Stimulated activated CD8-positive, alpha-beta memory T cell treated with anti-CD3 and anti-CD28 coated beads, Interleukin-12 subunit alpha, Interleukin-12 subunit beta, amount 100 ng/mL, for 4 hours (primary cell): ENCODE measurements around the gene GPR61.

Source experiments
- DNase-seq: peaks from one replicate; pipeline ENCODE4 v3.0.0-alpha.2; 2020; ENCODE audit warnings: low read depth

GPR61 gene

DNA sequence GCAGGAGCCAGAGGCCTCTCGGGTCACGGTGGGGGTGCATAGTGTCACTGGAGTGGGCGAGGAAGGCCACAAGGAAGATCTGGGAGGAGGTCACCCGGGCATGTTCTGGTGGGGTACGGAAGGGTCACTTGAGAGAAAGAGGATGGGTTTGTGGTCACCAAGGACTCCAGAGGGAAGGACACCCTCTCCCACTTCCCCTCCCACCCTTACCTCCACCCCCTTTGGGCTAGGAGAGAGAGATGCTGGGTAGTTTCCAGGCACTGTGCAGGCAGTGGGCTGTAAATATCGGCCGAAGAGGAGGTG is 30.8 kb upstream of the GPR61 start:
- DNase-seq = no peak

DNA sequence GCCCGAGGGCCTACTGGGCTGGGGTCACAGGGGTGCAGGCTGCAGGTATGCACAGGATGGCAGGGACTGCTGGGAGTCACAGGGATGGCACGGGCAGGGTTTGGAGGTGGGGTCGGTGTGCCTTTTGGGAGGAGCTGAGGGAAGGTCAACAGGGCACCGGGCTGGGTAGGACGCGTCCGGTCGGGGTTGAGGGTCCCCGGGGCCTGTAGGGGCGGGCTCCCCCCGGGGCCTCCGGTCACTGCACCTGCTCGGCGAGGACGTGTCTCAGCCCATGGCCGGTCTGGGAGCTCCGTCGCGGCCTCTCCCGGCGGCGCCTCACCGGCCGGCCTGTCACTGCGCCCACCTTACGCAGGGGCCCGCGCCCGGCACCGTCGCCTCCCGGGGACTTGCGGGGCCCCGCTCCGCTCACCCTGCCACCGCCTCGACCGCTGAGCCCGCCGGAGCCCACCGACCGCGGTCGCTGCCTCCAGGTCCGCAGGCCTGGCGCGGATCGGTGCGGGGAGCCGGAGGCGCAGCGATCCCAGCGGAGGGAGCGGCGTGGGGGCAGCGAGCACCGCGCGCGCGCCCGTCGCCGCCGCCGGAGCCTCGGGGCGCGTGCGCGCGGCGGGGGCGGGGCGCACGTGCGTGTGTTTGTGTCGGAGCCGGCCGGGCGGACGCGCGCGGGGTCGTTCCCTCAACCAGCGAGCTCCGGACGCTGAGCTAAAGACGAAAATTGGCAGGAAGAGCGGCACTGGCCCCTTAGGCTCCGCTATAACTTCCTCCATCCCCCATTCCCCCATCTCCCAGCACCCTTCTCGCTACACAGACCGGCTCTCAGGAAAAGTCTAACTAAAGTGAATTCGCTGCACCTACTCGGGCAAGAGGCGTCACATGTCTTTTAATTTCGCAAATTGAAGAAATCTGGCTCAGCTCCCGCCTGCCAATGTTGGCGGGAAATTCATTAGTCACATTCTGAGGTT is 30.2 kb upstream of the GPR61 start, which contains the start of gene AMIGO1:
AMIGO1 (minus strand) TSS at position 552 of the 959 bp plus-strand sequence. CDS start 815 bp downstream, outside the sequence.
- peak; percentile 50 for DNase-seq

DNA sequence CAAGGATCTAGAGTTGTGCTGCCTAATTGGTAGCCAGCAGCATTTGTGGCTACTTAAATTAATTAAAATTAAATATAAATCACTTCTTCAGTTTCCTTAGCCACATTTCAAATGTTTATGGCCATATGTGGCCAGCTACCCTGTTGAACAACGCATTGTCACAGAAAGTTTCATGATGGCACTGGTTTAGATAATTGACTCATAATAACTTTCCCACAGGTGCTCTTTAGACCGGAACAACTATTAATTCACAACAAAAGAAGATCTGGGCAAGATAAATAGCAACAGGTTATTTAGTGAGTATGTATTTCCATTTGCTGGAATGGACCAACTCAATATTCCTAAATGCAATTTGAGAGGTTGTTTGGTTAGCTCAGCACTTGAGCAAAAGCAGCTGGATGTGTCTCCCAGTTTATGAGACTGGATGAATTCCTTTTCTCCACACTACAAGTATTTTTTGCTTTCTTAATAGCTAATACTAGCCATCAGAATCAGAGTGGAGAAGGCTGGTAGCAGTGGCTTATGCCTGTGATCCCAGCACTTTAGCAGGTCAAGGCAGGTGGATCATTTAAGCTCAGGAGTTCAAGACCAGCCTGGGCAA is 26.5 kb upstream of the GPR61 start:
- DNase-seq = no peak

DNA sequence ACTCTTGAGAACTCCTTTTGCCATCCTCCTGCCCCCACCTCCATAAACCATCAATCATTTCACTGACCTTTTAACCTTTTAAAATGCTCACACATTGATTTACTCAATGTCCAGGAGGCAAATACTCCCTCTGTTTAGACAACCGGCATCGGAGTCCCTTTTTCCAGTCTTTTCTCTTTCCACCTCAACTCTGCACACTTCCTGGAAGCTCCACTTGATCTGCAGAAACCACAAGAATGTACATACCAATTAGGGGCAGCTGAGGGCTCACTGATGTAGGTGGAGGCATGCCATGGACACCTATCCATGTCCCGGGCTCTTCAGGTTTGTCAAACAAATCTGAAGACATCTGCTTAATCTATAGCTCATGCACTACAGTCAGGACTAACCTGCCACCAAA is 24.8 kb upstream of the GPR61 start:
- DNase-seq = no peak

DNA sequence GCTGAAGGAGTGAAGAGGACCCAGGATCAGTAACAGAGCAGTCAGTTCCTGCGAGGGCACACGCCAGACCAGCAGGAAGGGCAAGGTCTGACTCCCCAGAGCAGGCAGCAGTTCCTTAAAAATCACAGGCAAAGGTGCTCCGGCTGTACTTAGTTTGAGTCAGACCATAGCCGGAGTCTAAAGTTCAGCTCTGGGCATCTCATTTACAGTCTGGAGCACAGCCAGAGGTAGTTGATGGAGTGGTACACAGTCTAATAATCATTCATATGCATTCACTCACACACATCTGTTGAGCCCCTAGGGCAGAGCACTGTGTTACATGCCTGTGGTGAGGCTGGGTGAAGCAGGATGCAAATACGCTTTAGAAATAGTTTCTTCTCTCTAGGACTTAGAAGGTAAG is 22.8 kb upstream of the GPR61 start:
- no peak for DNase-seq

DNA sequence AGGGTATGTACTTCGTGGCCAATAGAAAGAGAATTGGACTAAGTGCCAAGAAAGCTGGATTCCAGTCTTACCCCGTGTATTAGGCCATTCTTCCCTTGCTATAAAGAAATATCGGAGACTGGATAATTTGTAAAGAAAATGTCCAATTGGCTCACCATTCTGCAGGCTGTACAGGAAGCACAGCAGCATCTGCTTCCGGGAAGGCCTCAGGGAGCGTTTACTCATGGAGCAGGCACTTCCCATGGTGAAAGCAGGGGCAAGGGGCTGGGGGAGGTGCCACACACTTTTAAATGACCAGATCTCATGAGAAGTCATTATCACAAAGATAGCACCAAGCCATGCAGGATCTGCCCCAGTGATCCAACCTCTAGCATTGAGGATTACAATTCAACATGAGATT is 22.3 kb upstream of the GPR61 start:
- no peak for DNase-seq

DNA sequence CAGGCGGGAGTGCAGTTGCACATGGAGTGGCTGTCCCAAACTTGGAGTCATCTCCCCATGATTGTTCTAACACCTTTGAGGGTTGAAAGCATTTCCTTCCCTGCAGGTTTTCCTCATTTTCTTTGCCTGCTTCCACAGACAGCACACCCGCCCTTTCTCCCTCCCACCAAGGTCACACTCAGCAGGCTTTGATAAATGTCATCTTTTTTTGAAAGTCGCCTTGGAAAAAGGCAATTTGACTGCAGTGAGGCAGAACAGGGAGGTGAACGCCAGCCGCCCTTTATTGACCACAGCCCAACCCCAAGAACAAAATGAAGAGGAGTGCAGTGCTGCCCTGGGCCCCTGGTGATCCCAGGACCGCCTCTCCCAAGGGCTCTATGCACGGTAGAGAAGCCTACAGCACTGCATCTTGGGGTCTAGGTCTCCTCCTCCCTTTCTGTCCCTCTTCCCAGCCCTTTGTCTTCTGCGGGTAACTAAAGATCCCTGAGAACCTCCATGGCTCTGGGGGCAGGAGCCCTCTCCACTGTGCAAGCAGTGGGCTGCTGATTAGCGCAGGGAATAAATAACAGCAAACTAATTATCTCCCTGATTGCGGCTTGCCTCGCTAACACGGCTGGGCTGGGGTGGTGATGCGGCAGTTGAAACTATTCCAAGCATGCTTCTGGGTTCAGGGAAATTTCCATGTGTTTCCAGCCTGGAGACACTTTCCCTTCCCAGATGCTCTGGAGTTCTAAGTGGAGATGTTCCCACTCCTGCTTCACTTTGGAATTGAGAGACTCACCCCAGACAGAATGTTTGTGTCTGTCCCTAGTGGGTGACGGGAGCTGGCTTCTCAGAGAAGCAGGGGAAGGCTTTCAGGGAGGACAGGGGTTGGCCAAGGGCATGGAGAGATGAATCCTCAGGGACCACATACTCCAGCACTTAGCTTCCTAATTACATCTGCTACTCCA is 18.4 kb upstream of the GPR61 start:
- DNase-seq = no peak

DNA sequence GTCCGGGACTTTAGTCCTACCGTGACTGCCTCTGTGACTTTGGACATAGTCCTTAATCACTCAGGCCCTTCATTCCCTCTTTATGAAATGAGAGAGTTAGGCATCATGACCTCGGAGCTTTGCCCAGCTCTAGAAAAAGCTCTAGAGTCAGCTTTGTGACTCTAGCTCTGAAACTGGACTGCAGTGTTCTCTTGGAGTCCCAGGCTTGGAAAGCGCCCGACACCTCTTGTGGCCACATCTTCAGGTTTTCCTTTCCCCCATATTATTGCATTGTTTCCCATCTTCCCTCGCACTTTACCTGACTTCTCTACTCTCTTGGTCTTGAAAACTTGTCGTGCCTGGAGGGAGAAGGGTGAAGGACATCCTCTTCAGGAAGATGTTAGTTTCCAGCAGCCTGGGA is 17.6 kb upstream of the GPR61 start:
- DNase-seq = no peak

DNA sequence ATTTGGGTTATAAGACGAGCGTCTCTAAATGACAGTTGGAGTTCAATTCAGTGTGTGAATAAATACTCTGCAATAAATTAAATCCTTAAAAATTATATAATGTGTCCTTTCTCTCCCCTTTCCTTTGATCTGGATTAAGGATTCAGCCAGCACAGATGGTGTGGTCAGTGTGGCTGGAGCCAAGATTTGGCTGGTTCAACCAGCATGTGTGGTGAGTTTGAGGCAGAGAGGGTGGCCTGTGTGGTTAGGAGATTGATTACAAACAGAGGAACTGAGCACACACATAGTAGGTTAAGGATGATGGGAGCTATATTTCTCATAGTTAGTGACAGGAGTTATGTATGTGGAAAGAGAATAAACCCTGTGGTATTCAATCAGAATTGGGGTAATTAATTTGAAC is 16.0 kb upstream of the GPR61 start:
- no peak for DNase-seq

DNA sequence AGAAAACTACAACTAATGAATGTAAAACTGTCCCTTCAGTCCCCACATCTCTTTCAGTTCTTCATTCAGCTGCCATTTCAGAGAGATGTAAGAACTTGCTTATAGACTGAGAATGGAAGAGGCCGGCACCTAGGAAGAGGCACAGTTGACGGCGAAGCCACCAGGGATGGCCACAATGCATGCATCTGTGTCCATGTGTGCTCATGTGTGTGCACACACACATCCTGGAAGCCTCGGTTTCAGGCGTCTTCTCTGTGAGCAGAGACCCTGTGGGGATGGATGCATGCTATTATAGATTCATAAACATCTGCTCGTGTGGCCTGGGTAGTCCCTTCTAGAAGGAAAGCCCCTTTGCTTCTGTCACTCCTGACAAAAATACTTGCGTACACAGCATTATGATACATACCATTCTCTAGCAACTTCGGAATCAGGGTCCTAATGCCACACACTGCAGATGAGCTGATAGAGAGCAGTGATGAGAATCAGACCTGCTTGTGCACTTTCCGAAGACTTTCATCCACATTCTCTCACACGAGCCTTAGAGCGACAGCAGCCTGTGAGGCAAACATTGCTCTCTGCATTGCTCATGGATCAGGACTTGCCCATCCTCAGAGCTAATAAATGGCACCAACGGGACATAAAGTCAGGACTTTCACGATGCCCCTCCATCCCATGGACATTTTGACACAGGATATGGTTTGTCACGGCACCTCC is 12.4 kb upstream of the GPR61 start:
- no peak for DNase-seq

DNA sequence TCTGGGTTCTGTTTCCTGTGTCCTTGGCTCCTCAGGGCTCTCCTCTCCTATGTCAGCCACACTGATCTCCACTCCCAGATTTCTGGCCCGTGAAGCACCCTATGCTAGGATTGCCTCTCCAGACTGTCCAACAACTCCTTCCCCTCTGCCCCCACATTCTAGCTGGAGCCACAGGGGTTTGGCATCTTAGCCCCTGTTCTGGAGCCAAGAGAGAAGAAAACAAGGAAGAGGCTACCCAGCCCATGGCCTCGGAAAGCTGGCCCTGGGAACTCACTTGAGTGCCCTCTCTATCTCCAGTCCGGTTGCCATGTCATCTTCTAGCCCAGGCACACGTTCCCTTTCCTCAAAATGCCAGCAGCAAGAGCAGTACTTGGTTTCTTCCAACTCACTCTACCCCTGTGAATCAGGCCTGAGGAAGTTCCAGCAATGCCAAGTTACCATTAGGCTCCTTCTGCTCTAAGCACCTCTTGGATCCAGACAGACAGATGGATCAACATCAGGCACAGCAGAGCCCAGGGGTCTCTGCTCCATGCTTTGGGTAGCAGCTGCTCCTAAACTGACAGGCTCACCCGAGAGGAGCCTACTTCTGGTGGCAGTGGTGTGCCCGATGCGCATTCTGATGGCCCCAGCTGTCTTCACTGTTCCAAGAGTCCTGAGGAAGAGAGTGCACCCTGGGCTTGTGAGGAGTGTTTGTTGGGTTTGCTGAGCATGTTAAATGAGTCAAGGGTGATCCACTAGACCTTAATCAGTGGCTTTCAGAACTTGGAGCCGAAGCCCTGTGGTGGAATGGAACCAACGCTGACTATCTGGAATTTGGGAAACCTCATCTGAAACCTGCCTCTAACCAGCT is 11.6 kb upstream of the GPR61 start:
- DNase-seq = no peak

DNA sequence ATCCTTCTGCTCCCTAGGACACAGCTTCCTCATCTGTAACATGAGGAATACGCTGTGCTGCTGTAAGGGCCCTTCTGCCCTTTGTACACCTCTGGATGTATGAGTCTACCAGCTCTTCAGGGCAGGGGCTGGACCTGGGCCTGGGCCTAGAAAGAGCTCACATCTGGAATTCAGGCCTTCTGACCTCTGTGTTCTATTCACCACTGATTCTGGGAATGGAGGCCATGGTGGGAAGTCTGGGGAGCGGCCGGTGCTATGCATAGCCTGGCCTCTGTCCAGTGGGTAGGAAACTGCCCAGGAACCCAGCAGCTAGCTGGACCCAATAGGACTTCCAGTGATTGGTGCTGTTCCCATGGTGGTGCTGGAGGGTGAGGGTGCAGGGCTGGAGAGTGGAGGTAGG is 11.0 kb upstream of the GPR61 start:
- DNase-seq = no peak

DNA sequence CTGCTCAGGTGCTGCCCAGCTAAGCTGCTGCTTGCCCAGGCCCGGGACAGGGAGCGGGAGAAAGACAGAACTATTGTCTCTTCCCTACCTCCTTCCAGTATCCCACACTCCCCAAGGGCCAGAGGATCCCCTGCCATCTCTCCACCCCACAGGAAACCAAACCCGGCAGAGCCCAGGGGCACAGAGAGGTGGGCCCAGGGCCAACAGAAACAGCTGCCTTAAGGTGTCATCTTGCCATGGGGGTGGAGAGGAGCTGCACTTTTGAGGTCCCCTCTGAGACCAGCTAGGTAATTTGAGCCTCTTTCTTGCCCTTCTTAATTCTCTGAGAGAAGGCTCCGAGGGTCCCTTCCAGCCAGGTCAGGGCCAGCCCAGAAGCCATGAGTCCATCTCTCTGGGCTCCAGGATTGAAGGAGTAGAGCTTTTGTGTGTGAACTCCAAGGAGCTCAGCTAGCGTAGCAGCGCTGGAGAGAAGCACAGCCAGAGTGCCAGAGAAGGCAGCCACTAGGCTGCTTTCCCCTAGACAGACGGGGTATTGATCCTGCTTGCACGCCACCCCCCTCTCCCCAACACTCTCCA is 9.7 kb upstream of the GPR61 start:
- no peak for DNase-seq

DNA sequence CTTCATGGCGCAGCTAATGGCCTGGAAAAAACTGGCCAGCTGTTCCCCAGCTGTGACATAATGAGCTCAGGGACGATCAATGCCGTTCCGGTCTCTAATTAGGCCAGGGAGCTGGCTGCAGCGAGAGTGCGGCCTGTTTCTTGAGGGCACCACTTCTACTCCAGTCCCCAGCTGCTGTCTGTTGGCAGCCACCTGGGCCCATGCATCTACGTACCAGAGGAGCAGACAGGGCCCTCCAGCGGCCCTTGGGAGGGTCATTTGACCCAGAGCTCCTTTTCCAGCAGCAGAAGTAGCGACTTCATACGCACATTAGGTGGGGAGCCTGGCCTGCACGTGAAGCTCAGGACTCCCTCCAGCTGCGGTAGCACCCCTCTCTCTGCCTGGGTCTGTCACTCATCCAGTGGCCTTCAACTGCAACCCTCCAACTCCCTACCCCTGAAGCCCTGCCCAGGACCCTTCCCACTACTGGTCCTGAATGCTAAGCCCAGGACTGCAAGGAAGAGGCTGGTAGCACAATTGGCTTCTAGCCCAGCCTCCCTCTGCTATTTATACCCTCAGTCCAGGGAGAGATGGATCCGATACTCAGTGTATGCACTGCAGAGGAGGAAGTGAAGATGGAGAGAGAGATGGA is 9.1 kb upstream of the GPR61 start:
- DNase-seq = no peak

DNA sequence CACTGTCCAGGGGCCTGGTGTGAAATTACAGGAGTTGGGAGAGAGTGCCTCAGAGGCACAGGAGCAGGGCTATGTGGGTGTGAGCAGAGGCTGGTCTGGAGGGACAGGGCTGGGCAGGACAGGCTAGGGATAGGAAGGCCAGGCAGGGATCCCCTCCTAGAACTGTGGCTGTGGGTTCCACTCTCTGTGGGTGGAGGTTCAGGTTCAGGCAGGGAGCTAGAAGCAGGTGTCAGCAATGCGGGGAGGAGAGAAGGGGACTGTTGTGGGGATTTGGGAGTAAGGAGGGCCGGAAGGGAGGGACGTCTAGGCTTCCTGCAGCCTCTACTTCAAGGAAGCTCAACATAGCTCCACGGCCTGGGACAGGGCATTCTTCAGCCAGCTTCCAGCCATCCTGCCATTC is 8.3 kb upstream of the GPR61 start:
- DNase-seq = no peak

DNA sequence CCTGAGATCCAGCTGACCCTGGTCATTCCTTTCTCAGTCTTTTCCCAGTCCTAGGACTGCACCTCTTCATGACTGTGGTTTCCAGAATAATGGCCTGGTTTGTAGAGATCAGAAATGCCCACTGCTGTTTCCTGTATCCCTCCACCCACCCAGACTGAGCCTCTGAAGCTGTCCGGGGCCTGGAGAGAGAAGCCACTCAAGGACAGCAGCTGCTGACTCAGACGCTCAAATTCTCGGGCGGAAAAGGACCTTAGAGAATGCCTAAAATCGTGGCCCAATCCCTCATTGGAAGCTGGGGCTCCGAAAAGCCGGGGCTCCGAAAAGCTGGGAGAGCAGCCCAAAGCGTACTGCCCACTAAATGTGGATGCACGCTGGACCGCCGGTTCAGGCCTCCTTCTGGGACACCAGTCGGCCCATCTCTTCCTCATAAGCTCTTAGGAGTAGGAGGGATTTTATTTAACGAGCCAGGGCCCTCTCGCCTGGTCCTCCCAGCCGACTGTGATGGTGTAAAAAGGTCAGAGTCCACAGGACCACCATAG is 7.8 kb upstream of the GPR61 start:
- DNase-seq = no peak

DNA sequence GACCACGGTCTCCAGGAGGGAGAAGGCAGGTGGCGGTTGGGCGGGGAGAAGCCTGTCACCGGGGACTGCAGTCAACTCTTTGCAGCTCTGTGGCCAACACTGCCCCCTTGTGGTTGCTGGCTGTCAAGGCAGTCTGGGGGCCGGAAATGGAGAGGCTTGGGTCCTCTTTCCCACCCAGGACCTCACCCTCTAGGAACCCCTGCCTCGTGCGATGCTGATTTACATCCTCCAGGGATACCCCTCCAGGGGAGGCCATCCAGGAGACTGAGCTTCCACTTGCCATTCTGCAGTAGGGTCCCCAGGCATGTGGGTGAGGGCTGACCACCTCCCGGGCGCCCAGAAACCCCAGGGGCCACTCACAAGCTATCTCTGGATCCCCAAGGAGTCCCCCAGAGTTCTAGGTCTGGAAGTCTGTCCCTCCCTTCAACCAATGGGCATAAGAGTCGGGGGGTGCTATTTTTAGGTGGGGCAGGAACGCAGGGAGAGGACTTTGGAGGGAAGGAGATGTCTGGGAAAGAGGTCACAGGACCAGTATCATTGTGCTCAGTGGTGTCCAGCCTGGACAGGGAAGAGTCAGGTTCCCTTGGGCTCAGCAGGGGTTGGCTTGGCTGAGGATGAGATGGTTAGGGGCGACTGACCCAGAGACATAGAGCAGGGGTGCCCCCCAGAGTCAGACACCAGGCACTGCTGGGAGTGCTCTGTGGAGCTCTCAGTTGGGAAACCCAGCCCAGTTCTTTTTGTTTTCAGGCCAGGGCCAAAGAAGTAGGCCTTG is 7.1 kb upstream of the GPR61 start:
- peak; percentile 77 for DNase-seq

DNA sequence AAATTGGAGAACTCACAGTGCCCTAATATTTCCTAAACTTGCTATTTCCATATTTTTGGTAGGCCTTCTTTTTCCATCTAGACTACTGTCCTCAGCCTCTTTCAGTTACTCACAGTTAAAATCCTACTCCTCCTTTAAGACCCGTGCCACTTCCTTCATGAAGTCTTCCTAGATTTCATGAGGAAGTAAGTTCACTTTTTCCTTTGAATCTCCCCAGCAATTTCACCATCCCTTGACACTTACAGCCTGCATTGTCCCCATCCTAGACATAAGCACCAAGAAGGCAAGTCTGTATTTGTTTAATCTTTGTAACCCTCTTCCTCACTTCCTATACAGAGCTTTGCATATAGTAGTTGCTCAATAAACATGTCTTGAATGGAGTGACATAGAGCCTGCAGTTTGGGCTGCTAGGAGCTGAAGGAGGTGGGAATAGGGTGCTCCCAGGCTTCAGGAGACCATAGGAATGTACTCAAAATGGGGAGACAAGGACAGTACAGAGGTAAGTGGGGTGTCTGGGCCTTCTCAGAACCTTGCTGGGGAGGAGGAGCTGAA is 5.3 kb upstream of the GPR61 start:
- no peak for DNase-seq

DNA sequence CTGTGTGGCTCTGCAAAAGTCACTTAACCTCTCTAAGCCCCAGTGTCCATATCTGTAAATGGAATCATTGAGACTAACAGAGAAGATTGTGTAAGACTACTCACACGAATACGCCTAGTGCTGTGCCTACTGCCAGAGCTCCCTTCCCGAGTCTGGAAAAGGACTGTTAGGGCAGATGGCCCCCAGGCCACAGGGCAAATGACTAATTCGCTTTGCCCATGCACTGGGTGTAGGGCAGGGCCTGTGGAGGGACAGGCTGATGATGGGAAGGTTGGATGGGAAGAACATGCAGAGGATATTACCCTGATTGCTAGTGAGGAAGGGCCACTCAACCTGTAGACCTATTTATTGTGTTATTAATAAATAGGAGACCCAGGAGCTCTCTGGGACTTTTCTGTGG is 4.2 kb upstream of the GPR61 start:
- DNase-seq = no peak
